Keratinocyte (primary cell): ENCODE data around the gene YPEL4.

Experiments used
- EZH2 ChIP-seq: IDR thresholded peaks from one replicate; pipeline ENCODE4 v1.6.1; 2012; ENCODE audit warnings: inconsistent platforms, mild to moderate bottlenecking, low read length, moderate library complexity
- TF ChIP-seq, protein P1 (sequence below), 3 experiments: IDR thresholded peaks in 1 of 3; conservative IDR thresholded peaks in 1 of 3; optimal IDR thresholded peaks in 1 of 3; 2 replicates in 2 of 3; 3 replicates in 1 of 3; pipeline versions ENCODE3 to v1.5.1; 2011; ENCODE audit warnings: low read length in 3 of 3, mild to moderate bottlenecking in 3 of 3, moderate library complexity in 2 of 3, control low read depth in 1 of 3, inconsistent platforms in 1 of 3; ENCODE audit not compliant: insufficient read depth in 2 of 3; ENCODE audit errors: extremely low read depth in 1 of 3

DNA sequence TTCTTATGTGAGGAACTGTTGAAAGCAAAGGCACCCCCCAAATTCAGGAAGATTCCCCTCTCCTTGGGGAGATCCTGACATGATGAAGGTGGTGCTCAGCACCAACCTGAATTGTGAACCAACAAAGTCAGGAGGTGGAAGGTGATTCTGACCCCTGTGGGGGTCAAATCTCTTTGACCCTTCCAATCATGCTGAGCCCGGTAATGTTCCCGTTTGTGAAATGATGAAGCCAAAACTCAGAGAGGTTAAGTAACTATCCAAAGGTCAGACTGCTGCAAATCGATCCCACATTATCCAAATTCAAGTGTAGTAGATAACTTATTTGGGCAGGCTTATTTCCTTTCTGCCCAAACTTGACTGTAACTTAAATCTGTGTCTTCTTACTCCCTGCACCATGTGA is 33.1 kb downstream of the YPEL4 start:
- TF ChIP-seq, protein P1, sequence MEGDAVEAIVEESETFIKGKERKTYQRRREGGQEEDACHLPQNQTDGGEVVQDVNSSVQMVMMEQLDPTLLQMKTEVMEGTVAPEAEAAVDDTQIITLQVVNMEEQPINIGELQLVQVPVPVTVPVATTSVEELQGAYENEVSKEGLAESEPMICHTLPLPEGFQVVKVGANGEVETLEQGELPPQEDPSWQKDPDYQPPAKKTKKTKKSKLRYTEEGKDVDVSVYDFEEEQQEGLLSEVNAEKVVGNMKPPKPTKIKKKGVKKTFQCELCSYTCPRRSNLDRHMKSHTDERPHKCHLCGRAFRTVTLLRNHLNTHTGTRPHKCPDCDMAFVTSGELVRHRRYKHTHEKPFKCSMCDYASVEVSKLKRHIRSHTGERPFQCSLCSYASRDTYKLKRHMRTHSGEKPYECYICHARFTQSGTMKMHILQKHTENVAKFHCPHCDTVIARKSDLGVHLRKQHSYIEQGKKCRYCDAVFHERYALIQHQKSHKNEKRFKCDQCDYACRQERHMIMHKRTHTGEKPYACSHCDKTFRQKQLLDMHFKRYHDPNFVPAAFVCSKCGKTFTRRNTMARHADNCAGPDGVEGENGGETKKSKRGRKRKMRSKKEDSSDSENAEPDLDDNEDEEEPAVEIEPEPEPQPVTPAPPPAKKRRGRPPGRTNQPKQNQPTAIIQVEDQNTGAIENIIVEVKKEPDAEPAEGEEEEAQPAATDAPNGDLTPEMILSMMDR (optimal IDR thresholded peaks at IDR 0.05 in 1 of 3, IDR thresholded peaks at IDR 0.05 in 1 of 3, conservative IDR thresholded peaks at IDR 0.05 in 1 of 3; ENCODE audit: extremely low read depth in 1 of 3, insufficient read depth in 2 of 3, low read length in 3 of 3) = no peak
- TF ChIP-seq EZH2 = no peak
